Body of pancreas (tissue), 4 donors: ENCODE measurements around the gene WBP1L. TPM values are rescaled to one million over a fixed set of nuclear protein-coding genes. Genes with fewer than 3 reads are reported as not detected.

Experiments used
- ATAC-seq: fragments of 150-250 bp; one replicate; pipeline ENCODE4 v1.9.1; 2016
- DNase-seq, 4 donors: peaks; one replicate each; pipeline ENCODE4 v3.0.0-alpha.2; 2019
- H3K27ac ChIP-seq, 4 donors: fragments of 200-600 bp; sonication (generic); 1 replicate in 3 of 4; 2 replicates in 1 of 4; pipeline versions ENCODE4 v1.5.1 to v1.6.1; 2016 to 2019; ENCODE audit warnings: mild to moderate bottlenecking in 1 of 4, mixed read lengths in 1 of 4, moderate library complexity in 1 of 4
- H3K27me3 ChIP-seq, 2 donors: fragments of 200-600 bp; sonication (generic); one replicate each; pipeline ENCODE4 v1.6.0; 2016; ENCODE audit warnings: mild to moderate bottlenecking in 1 of 2
- H3K36me3 ChIP-seq, 2 donors: fragments of 200-600 bp; sonication (generic); replicated peaks in 1 of 2; 2 replicates each; pipeline ENCODE4 v1.5.1; 2016; ENCODE audit warnings: low read depth in 2 of 2; ENCODE audit not compliant: insufficient read depth in 1 of 2
- H3K4me1 ChIP-seq: fragments of 200-600 bp; sonication (generic); one replicate; pipeline ENCODE4 v1.6.0; 2016
- H3K4me3 ChIP-seq, 2 donors: fragments of 200-600 bp; sonication (generic); 1 replicate in 1 of 2; 2 replicates in 1 of 2; pipeline ENCODE4 v1.5.1; 2016 to 2019
- H3K9me3 ChIP-seq, 3 donors: fragments of 200-600 bp; sonication (generic); 1 replicate in 2 of 3; 2 replicates in 1 of 3; pipeline ENCODE4 v1.5.1; 2016
- CTCF ChIP-seq, 7 experiments: fragments of 450-650 bp in 4 of 7; fragments of 200-600 bp in 3 of 7; sonication (generic) in 3 of 7; IDR thresholded peaks; one replicate each; pipeline ENCODE4 v1.5.1; 2016 to 2019; ENCODE audit warnings: antibody characterized with exemption in 7 of 7
- POLR2A ChIP-seq, 3 donors: fragments of 450-650 bp; IDR thresholded peaks; one replicate each; pipeline ENCODE4 v1.6.1; 2016; ENCODE audit warnings: antibody characterized with exemption in 3 of 3, mild to moderate bottlenecking in 2 of 3
- WGBS, 2 donors: methylation state at CpG; one replicate each; pipeline ENCODE4 v1.1.5; 2017; 5-methylcytosine and 5-hydroxymethylcytosine counted together
- intact Hi-C: fragments of 100-400 bp; cut with DNase I; formaldehyde crosslinking; loops from one replicate; pipeline ENCODE4 v1.15.1; 2023
- total RNA-seq, 2 donors: library from RNA; depleted of rRNA; stranded (reverse); fragments of >200 nt; gene quantifications; one replicate each; pipeline ENCODE4 v1.1.0, GENCODE V29; 2016

WBP1L gene
- total RNA-seq, 2 donors from 2014 or later = 30.6 to 55.4 TPM

- Histone ChIP-seq H3K27me3 (no peaks in the 10 kb centered on the region), H3K4me3 (no peak overlapping the region), H3K9me3 (no peaks in the 10 kb centered on the region), H3K4me1 (no peaks in the 10 kb centered on the region), H3K36me3 (no peaks in the 10 kb centered on the region), H3K27ac (no peak overlapping the region)
- TF ChIP-seq CTCF (IDR thresholded peaks at IDR 0.05) = no peak
- intact Hi-C loops = no loop called here
- no peak for DNase-seq
- no peak for ATAC-seq
- WGBS, 2 donors = 69 to 86% methylated on average over 6 to 9 of the region's 9 CpGs
These were observed 82.5 kb downstream of the WBP1L start for GRCh38 chr10:102826148-102826796.

GRCh38 chr10:102827597-102827975 is 83.8 kb downstream of the WBP1L start:
- Histone ChIP-seq H3K9me3 (no peaks in the 10 kb centered on the region), H3K4me3 (no peak overlapping the region), H3K36me3 (no peaks in the 10 kb centered on the region), H3K4me1 (no peaks in the 10 kb centered on the region), H3K27ac (no peak overlapping the region), H3K27me3 (no peaks in the 10 kb centered on the region)
- 80% methylated on average over 5 of the region's 5 CpGs for WGBS, 2 donors
- ATAC-seq = no peak
- DNase-seq = no peak
- TF ChIP-seq POLR2A (IDR thresholded peaks at IDR 0.05) (no peak), CTCF (IDR thresholded peaks at IDR 0.05) (no peak)
- intact Hi-C loops = no loop called here

- no peak for ATAC-seq
- H3K27ac ChIP-seq = no peak overlapping the region
- H3K9me3 ChIP-seq = no peaks in the 10 kb centered on the region
- WGBS, 2 donors = 63 to 64% methylated on average over 15 to 16 of the region's 16 CpGs
- H3K4me1 ChIP-seq = no peaks in the 10 kb centered on the region
- H3K4me3 ChIP-seq = no peak overlapping the region
- TF ChIP-seq POLR2A (IDR thresholded peaks at IDR 0.05) (no peak), CTCF (IDR thresholded peaks at IDR 0.05) (no peak)
- no peaks in the 10 kb centered on the region for H3K36me3 ChIP-seq
- intact Hi-C loops = loop anchor here (5.0 to 10.0 kb wide), 3 partner anchors 66 to 413 kb away; partner anchors contain the start of gene RPEL1
- no peaks in the 10 kb centered on the region for H3K27me3 ChIP-seq
- DNase-seq = no peak
These were observed 87.7 kb downstream of the WBP1L start for GRCh38 chr10:102831322-102832071.

GRCh38 chr10:102832248-102832647 is 88.5 kb downstream of the WBP1L start:
- Histone ChIP-seq H3K36me3 (no peaks in the 10 kb centered on the region), H3K4me3 (no peak overlapping the region), H3K4me1 (peaks cover 5% of the 10 kb centered on the region), H3K27me3 (no peaks in the 10 kb centered on the region), H3K9me3 (no peaks in the 10 kb centered on the region), H3K27ac (no peak overlapping the region)
- no peak for TF ChIP-seq CTCF (IDR thresholded peaks at IDR 0.05)
- TF ChIP-seq POLR2A (IDR thresholded peaks at IDR 0.05) = no peak
- intact Hi-C loops = loop anchor here (5.0 to 10.0 kb wide), 3 partner anchors 65 to 413 kb away; partner anchors contain the start of gene RPEL1
- WGBS, 2 donors = 74 to 87% methylated on average over 10 to 14 of the region's 14 CpGs
- ATAC-seq (no peak), DNase-seq (no peak)
